HG03432 (cell line): ENCODE results near the gene TJP2.

Experiments
- ATAC-seq: cut with Tn5 transposase; IDR thresholded peaks from one replicate; pipeline ENCODE4 v1.9.1; 2021; ENCODE audit warnings: mild to moderate bottlenecking, moderate library complexity; ENCODE audit not compliant: unreplicated experiment

TJP2 gene

GRCh38 chr9:69173891-69174615, at the start of gene TJP2:
Gene TJP2 (plus strand): TSS chr9:69174277. CDS start chr9:69174373, 96 bp downstream.
- peak; percentile 57 for ATAC-seq

- no peak for ATAC-seq
Observed at GRCh38 chr9:69130456-69131441, 43.3 kb upstream of the TJP2 start.

DNA sequence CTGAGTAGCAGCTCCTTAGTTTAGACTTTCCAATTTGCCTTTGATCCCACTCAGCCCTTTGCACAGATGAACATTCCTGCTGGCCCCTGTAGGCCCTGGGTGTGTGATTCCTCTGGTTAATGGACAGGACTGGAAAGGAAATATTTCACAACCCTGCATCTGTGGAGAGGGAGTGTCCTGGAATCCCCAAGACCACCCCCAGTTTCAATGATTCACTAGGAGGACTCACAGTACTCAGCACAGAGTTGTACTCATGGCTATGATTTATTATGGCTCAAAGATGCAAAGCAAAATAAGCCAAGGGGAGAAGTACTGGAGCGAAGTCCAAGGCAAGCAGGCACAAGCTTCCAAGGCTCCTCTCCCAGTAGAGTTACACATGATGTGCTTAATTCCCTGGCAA, 42.4 kb upstream of the TJP2 start:
- ATAC-seq = no peak

DNA sequence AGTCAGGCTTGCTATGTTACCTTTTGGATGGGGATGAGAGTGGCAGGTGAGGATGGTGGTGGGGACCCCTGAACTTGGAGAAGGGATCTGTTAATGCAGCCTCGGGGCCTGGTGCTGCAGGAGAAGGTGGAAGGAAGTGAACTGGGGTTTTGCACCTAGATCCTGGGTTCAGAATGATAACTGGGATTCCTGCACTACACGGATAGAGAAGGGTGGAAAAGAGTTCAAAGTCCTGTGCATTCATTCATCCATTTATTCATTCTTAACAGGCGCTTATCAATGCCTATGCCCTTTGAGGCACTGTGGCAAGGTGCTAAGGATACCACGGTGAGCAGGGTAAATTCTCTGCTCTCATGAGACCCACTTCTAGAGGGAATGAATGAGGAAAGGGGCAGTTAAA, 41.7 kb upstream of the TJP2 start:
- ATAC-seq = no peak

DNA sequence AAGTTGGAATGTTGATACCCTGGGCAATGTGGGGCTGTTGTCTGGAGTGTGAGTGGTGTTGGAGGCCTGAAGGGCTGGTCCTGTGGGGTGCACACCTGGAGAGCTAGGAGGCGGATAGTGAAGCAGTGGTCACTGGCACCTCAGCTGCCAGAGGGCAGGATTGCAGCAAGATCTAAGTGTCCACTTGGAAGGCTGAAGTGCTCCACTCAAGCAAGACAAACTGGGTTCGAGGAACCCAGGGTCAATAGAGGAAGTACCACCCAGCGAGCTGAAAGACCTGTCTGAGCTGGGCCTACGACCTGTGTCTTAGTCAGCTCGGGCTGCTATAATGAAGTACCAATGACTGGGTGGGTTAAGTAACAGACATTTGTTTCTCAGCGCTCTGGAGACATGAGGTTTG, 39.7 kb upstream of the TJP2 start:
- no peak for ATAC-seq

GRCh38 chr9:69136185-69136584, 37.9 kb upstream of the TJP2 start:
- no peak for ATAC-seq

DNA sequence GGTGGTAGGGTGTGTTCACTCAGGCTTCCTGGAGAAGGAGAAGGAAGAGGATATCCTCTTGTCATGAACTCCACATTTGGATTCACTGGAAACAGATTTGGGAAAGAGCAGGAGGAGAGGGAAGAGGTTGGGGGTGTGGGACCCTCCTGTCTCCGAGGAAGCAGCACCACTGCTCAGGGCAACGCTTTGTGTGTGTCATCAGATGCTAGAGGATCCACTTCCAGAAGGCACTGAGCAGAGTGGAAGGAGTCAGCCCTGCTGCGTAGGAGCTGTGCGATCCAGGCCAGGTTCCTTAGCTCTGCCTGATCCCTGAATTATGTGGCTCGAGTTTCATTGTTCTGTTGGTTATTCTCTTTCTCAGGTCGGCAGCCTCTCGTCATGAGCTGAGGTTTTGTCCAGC, 37.3 kb upstream of the TJP2 start:
- ATAC-seq = no peak

- no peak for ATAC-seq
Observed at GRCh38 chr9:69137311-69137710, 36.8 kb upstream of the TJP2 start.

GRCh38 chr9:69139596-69139995, 34.5 kb upstream of the TJP2 start:
- ATAC-seq = no peak

DNA sequence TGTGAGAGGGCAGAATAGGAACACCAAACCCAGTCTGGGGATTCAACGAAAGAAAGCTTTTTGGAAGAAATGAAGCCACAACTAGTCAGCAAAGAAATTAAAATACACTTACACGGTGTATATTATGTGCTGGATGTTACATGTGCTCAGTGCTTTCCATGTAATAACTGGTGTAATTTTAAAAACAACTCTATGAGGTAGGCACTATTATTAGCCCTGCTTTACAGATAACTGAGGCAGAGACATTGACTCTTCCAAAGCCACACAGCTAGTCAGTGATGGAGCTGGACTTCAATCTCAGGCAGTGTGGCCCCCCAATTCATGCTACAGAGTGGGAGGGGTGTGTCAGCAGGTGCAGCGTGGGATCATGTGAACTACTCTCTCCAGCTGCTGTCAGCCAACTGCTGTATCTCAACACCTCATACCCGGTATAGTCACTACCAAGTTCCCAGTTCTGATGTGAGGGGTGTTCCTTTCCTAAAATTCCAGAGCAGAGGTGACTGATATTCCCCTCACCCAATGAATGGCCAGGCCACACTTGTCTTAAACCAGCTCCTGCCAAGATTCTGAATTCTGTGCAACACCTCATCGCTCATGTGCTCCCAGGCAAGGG, 33.8 kb upstream of the TJP2 start:
- ATAC-seq = no peak

DNA sequence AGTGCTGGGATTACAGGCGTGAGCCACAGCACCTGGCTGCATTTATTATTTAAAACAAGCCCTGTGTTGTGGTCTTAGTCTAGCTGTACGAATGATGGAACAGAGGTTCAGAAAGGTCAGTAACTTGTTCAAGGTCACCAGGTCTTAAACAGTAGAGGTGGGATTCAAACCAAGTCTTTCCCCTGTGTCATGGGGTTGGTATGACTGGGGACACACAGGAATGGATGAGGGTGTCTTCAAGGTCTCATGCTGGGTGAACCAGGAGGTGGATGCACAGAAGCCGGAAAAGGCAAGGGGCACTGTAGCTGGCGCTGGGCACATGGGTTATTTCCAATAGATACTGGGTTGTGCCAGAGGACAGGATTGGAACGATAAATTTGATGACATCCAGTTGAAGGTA, 32.2 kb upstream of the TJP2 start:
- ATAC-seq = no peak

DNA sequence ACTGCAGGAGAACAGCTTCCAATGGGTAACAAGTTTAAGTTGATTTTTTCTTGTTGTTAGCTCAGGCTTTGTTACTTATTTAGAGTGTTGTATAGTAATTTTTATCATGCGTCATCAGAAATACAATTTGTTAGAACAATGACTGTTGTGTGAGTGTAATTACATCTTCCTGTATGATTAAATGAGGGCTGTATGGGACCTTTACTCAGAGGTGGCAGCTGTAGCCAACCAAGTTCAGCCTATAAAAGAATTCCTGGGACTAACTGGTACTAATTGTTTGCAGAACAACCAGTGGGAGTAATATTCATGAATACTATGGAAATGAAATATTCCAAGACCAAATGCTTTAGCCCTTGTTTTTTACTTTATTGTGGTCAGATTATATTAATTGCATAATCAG, 30.8 kb upstream of the TJP2 start:
- no peak for ATAC-seq

DNA sequence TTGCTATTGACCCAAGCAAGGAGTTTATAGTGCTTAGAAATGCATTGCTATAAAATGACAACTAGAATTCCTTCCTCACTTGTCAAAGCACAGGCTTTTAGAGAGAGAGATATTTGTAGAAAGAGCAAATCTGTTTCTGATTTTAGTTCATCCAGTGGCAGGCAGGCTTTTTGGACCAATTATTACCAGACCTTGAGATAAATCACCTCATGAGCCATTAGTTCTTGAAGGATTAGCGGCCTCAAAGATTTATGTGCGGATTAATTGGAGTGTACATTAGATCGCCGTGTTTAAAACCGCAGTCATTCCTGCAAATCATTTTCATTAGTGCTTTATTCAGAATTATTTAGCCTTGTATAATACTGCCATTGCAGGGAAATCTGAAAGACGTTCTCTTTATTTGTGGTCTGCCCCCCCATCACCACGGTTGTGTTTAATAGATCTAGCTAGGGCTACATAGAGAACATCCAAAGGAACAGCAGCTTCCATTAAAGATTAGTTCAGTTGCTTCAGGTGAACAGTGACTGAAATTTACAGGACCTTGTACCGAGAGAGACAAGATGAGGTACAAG, 28.8 kb upstream of the TJP2 start:
- no peak for ATAC-seq

GRCh38 chr9:69147041-69147834, 26.8 kb upstream of the TJP2 start:
- no peak for ATAC-seq

DNA sequence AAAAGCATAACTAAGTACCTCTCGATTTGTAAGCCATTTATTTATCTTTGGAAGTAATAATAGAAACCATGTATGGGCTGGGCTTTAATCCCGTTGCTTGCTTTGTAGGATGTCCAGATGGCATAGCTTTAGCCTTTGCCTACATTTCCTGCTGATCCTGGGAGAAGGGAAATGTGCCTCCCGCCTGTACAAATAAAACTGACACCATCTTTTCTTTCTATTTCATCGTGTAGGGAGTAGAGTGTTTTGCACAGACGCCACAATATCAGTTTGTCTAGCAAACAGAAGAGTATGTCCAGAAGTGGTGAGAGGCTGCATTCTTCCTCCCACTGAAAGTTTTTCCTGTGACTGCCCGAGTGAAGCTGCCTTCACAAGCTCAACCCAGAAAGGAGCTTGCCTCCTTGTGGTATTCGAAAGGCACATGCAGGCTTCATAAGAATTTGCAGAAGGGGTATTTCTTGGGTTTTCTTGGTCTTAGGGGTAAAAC, 24.7 kb upstream of the TJP2 start:
- ATAC-seq = no peak

GRCh38 chr9:69151506-69151905, 22.6 kb upstream of the TJP2 start:
- no peak for ATAC-seq

DNA sequence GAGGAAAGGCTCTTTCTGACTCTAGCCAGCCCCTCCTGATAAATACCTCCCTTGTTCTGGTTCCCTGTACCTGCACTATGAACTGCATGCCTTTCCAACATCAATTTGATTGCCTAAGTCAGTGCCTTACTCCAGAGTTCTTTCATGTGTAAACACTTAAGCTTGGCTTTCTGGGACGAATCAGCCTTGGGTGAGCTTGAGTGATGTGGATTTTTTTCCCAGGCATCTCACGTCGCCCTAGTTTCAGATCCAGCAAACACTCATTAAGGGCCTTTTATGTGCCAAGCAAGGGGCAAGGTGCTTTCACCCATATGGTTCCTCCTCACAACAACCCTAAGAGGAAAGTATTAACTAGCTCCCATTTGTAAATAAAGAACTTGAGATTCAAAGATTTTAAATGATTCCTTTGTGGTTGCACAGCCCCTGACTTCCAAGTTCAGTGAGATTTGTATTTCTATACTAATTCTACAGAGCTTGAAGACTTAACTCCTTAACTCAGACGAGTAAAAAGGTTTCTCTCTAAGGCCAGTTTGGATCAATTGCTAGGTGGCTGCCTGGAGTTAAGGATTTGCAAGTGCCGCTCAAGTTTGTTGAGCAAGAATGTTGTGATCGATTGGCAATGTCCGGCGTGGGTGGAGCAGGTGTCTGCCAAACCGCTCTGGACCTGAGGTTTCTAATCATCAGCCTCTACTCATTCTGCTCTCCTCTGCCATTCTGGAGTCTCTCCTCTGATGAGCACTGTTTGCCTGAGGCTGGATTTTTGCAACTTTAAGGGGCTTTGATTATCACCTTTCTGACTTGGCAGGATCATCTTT, 20.2 kb upstream of the TJP2 start:
- ATAC-seq = no peak

DNA sequence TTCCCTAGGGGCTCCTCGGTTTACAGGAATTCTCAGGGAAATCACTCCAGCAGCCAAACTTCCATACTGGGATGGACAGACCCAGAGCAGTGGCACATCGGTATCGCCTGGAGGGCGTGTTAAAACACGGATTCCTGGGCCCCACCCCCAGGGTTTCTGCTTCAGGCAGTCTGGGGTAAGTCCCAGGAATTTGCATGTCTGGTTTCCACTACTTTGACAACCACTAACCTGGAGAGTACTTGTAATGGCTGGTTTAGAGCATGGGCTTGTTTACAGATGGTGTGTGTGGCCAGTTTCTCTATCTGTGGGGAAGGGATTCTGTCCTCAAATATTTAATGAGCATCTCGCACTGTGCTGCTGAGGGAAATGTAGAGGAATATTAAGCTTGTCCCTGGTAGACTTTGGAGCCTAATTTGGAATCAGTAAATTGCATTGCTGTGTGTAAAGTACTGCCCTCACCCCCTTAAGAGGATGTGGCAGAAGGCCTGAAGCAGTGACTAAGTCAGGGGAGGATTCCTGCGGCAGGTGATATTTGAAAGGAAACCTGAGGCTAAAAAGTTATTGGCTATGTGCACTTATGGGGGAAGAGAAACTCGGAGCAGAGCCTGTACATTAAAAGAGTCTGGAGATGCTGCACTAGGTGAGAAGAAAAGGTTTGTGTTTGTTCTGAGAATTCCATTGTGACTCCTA, 18.6 kb upstream of the TJP2 start:
- ATAC-seq = peak; percentile 98
